ENCODE data around the gene WFDC9. TPM values are rescaled to one million over a fixed set of nuclear protein-coding genes. Genes with fewer than 3 reads are reported as not detected.

The WFDC9 gene
- total RNA-seq, 1 donor from 2014 or later = not detected

GRCh38 chr20:45636513-45636912, 5.4 kb upstream of the WFDC9 start:
- Mint-ChIP-seq H3K9me3 (ENCODE audit: low read depth) (peaks cover 6% of the 10 kb centered on the region), H3K4me1 (ENCODE audit: low read depth) (no peaks in the 10 kb centered on the region), H3K27me3 (ENCODE audit: low read depth) (peaks cover 3% of the 10 kb centered on the region), H3K27ac (ENCODE audit: unreplicated experiment) (no peak overlapping the region), H3K36me3 (ENCODE audit: low read depth) (no peaks in the 10 kb centered on the region), H3K4me3 (ENCODE audit: unreplicated experiment) (no peak overlapping the region)
- no peak for TF ChIP-seq CTCF (IDR thresholded peaks at IDR 0.05)
- no peak for DNase-seq (ENCODE audit: low spot score)

- Mint-ChIP-seq H3K4me1 (ENCODE audit: low read depth) (no peaks in the 10 kb centered on the region), H3K9me3 (ENCODE audit: low read depth) (peaks cover 2% of the 10 kb centered on the region), H3K36me3 (ENCODE audit: low read depth) (no peaks in the 10 kb centered on the region), H3K27ac (ENCODE audit: unreplicated experiment) (no peak overlapping the region), H3K27me3 (ENCODE audit: low read depth) (peaks cover 25% of the 10 kb centered on the region), H3K4me3 (ENCODE audit: unreplicated experiment) (no peak overlapping the region)
- DNase-seq (ENCODE audit: low spot score) = no peak
- TF ChIP-seq CTCF (IDR thresholded peaks at IDR 0.05) = no peak
Observed at GRCh38 chr20:45630371-45630770, 713 bp downstream of the WFDC9 start.

- Mint-ChIP-seq H3K4me1 (ENCODE audit: low read depth) (no peaks in the 10 kb centered on the region), H3K27ac (ENCODE audit: unreplicated experiment) (no peak within 1 kb of the TSS), H3K36me3 (ENCODE audit: low read depth) (no peaks in the 10 kb centered on the region), H3K4me3 (ENCODE audit: unreplicated experiment) (no peak within 1 kb of the TSS), H3K9me3 (ENCODE audit: low read depth) (peaks cover 3% of the 10 kb centered on the region), H3K27me3 (ENCODE audit: low read depth) (peaks cover 25% of the 10 kb centered on the region)
- DNase-seq (ENCODE audit: low spot score) = no peak
- TF ChIP-seq CTCF (IDR thresholded peaks at IDR 0.05) = peak; percentile 77
Observed at GRCh38 chr20:45629496-45630100, 1.5 kb downstream of the WFDC9 start, which contains the start of gene WFDC10A. Gene WFDC10A (plus strand): TSS chr20:45629739. CDS start chr20:45629814, 75 bp downstream.

- peaks cover 32% of the 10 kb centered on the region for H3K27me3 Mint-ChIP-seq (ENCODE audit: low read depth)
- H3K27ac Mint-ChIP-seq (ENCODE audit: unreplicated experiment) = no peak overlapping the region
- no peaks in the 10 kb centered on the region for H3K4me1 Mint-ChIP-seq (ENCODE audit: low read depth)
- no peaks in the 10 kb centered on the region for H3K36me3 Mint-ChIP-seq (ENCODE audit: low read depth)
- no peak overlapping the region for H3K4me3 Mint-ChIP-seq (ENCODE audit: unreplicated experiment)
- DNase-seq (ENCODE audit: low spot score) = no peak
- no peak for TF ChIP-seq CTCF (IDR thresholded peaks at IDR 0.05)
- peaks cover 3% of the 10 kb centered on the region for H3K9me3 Mint-ChIP-seq (ENCODE audit: low read depth)
Observed at GRCh38 chr20:45626540-45626939, 4.5 kb downstream of the WFDC9 start.

- no peak for DNase-seq (ENCODE audit: low spot score)
- H3K4me3 Mint-ChIP-seq (ENCODE audit: unreplicated experiment) = no peak overlapping the region
- H3K27me3 Mint-ChIP-seq (ENCODE audit: low read depth) = peaks cover 13% of the 10 kb centered on the region
- H3K27ac Mint-ChIP-seq (ENCODE audit: unreplicated experiment) = no peak overlapping the region
- H3K9me3 Mint-ChIP-seq (ENCODE audit: low read depth) = peaks cover 7% of the 10 kb centered on the region
- H3K36me3 Mint-ChIP-seq (ENCODE audit: low read depth) = no peaks in the 10 kb centered on the region
- TF ChIP-seq CTCF (IDR thresholded peaks at IDR 0.05) = no peak
- no peaks in the 10 kb centered on the region for H3K4me1 Mint-ChIP-seq (ENCODE audit: low read depth)
Observed at GRCh38 chr20:45621593-45621992, 9.5 kb downstream of the WFDC9 start.
